HG03378 (cell line): Measurements from ENCODE around the gene AHR.
"Not testable (repeated sequence)": the region's sequence is repeated elsewhere in the genome, so short reads cannot be mapped to it uniquely, and the experiment has no call there.

Experiments used
- ATAC-seq: cut with Tn5 transposase; IDR thresholded peaks from one replicate; pipeline ENCODE4 v1.9.1; 2021; ENCODE audit warnings: mild to moderate bottlenecking, moderate library complexity; ENCODE audit not compliant: unreplicated experiment

Gene AHR

DNA sequence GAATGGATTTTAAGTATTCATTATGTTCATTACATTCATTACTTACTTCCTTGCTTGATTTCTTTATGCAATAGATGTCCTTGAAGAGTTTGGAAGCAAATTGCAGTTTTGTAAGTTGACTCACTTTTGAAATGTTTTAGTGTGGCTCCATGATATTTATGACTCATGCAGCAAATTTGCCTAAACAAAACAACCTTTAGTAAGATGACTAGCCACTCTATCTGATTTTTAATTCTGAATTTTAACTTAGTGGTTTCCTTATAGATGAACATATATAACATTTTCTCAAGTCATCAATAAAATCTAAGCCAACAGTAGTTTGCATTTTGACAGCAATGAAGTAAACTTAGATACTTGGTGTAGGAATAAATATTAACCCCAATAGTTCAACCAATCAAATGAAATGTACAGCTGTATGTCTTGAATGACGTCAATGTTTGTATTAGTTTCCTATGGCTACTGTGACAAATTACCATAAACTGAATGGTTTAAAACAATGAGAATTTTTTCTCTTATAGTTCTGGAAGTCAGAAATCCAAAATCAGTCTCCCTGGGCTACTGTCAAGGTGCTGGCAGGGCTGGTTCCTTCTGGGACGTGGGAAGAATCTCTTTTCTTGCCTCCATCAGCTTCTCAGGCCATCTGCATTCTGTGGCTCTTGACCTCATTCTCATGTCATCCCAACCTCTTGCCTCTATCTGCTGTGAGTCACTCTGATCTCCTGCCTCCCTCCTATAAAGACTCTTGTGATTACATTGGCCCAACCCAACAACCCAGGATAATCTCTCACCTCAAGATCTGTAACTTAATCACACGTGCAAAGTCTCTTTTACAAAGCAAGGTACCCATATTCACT lies 73.4 kb downstream of the AHR start:
- ATAC-seq = no peak

DNA sequence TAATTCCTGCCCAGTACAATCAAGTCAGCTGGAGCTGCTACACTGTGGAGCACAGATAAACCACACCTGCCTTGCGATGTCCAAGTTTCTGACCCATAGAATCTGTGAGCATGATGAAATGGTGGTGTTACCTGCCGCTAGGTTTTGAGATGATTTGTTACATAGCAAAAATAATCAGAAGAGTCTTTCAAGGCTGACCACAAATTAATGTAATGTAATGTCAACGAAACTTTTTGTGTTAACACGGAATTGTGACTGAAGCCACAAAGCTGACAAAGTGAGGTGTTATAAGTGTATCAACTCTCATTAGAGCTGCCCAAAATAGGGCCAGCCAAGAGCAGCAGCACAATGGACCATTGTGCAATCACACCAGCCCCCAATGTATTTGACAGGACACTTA lies 75.7 kb downstream of the AHR start:
- ATAC-seq = no peak

DNA sequence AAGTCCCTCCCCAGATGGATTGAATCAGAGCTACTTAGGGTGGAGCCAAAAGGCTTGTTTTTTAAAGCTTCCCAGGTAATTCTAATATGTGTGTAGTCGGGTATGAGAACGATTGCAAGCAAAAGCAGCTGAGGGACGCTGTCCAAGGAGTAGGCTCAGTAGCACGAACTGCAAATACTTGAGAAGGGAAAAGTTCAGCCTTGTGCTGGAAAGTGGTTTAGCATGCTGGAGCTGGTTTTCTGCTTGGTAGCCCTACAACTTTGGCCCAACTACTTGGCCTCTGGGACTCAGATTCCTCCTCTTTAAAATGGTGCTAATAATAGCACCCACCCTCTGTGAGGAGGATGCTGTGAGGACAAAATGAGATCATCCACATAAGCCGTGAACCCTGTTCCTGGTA lies 76.2 kb downstream of the AHR start:
- ATAC-seq = no peak

DNA sequence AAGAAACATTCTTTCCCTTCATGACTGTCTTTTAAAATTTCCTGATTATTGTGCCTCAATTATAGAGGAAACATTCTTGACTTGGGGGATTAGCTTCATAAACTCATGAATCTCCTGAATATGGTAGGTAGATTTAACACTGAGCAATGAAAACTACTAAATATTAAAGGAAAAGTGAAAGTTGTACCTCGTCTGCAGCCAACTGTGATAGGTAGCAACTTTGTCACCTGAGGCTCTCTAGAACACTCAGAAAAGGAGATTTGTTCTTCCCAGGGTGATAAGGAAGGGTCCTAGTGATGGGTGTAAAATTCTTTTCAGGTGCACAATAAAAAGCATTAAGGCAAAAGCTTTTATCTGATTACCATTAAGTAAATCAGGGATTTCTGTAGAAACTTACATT lies 78.1 kb downstream of the AHR start:
- ATAC-seq = no peak

DNA sequence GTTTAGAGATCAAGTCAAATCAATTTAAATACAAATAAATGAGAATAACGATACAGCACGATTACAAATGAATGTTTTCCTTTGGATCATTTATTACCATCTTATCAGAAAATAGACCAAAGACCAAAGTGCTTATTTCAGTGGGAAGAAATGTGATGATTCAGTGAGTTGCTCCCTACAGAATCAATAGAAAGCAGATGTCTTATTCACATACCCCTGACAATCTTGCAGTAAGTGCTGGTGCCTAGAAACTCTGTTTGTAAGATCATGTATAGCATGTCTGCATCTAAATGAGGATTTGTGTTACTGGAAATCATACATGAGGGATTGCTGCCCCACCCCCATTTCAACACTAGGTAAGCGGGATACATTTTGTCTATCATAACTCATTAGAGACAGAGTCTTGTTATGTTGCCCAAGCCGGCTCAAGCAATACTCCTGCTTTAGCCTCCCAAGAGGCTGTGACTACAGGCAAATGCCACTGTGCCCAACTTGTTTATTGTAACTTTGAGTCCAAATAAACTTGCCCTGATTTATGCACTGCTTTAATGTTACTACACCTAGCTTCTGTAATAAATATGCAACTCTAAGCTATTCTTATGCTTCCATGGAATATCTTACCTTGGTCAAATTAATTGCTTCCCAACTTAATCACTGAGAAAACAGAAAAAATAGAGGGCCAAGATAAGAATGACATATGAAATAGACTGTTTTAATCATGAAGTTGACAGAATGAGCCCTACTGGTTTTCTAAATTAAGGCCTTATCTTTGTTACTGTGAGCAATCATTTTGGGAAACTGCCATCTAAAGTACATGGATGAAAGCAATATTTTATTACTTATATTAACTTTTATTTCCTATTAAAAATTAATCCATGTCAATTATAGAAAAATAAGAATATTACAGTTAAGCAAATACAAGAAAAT lies 82.5 kb downstream of the AHR start:
- ATAC-seq = no peak

DNA sequence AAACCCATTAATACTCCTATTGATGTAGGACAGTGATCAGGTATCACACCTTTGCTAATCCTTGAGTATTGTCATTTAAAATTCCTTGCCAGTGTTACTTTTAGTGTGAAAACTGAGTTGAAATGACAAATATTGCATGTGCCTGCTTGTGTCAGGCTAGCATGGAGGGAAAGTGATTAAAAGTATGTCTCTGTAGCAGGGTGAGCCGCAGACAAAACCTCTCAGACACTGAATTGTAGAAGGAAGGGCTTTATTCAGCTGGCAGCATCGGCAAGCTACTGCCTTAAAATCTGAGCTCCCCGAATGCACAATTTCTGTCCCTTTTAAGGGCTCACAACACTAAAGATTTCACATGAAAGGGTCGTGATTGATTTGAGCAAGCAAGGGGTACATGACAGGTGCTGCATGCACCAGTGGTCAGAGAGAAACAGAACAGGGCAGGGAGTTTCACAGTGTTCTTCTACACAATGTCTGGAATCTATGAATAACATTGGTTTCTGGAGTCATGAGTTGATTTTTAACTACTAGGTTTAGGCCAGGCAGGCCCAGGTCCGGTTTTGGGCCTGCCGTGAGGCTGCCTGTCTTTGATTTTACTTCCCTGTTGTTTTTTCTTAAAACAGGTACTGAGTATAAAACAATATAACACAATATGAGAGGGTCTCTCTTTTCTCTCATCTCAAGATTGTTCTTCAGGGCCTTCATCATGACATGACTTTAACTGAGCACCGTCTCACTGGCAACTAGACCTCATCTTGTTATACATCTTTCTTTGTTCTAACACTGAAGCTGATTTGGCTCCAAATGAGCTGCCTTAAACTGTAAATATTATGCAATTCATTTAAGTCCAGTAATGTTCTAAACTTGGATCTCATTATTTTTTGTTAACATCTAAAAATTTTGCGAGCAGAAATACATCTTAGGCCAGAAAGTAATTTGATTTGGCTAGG lies 84.2 kb downstream of the AHR start:
- ATAC-seq = not testable (repeated sequence)

DNA sequence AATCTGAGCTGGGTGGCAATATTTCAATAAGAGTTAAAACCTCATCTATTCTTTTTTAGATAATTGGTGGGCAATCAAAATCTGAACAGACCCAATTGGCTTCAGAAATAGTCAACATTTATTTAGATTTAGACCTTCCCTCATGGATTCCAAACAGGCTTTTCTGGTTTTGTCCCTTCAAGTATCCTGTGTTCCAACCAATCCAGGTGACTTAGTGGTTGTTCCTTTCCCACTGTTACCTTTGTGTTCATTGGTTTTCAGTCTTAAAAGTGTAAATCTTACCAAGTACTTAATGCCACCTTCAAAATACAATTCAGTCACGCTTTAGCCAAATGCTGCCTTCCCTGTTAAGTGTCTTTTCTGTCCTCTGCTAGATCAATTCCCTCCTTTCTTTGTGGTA lies 85.9 kb downstream of the AHR start:
- ATAC-seq = no peak

DNA sequence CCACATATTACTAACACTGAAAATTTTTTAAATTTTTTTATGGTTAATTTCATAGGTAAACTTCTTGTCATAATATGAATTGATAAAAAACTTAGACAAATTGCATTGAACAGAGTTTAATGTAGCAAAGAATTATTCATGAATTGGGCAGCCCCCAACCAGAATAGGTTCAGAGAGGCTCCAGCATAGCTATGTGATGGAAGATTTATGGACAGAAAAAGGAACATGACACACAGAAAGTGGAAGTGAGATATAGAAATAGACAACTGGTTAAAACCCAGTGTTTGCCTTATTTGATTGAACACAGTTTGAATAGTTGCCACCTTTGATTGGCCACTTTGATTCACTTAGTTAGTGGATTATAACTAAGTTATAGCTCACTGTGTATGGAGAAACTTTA lies 87.2 kb downstream of the AHR start:
- no peak for ATAC-seq

DNA sequence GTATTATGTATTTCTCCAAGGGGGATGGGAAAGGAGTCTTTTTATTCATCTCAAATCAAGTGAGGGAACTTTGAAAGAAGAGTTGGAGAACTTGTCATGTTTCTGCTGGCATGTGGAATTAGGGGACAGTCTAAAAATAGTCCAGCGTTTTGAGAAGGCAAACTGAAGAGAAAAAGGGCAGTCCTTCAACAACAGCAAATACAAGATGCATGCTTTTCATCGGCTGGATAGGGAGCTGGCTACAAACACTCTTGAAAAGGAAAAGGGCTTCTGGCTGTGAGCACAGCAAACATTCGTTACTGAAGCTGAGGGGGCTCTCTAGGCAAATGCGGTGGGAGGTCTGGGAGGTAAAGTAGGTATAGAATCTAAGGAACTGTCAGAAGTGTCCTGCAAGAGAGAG lies 91.9 kb downstream of the AHR start:
- ATAC-seq = no peak

DNA sequence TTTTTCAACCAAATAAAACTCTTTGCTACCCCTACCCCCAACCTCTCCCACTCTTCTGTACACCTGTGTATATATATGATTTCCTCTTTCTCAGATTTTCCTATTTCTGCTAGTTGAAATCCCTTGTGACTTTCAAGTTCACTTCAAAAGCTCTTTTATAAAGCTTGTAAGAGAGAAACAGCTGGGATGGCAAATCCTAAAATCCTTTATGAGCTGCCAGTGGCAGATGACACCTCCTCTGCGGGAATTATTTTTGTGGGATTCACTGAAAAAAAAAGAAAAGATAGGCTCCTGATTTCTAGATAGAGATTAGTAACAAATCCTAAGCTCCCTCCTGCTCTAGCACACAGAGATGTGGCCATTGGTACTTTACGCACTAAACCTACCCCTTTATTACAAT lies 92.9 kb downstream of the AHR start:
- ATAC-seq = no peak

DNA sequence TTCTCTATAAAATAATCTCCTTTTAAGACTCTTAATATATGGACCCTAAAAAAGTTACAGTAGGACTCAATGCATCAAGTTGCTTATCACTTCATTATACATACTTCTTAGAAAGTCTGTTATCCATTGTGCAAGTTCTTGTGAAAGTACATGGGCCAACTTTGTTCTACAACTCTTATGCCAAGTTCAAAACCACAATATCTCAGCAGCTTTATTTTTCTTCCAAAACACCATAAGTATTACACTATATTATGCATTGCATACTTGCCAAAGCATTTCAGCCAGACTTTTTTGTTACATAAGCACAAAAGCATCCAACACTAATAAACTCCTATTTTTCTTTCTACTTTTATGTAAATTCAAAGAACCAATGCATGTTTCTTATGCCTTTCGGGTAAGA lies 94.4 kb downstream of the AHR start:
- ATAC-seq = no peak

DNA sequence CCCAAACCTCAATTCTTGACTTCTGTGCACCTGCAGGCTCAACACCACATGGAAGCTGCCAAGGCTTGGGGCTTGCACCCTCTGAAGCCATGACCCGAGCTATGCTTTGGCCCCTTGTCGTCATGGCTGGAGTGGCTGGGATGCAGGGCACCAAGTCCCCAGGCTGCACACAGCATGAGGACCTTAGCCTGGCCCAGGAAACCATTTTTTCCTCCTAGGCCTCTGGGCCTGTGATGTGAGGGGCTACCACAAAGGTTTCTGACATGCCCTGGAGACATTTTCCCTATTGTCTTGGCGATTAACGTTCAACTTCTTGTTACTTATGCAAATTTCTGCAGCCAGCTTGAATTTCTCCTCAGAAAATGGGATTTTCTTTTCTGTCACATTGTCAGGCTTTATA lies 96.1 kb downstream of the AHR start:
- not testable (repeated sequence) for ATAC-seq
